ENCODE results near the gene OLFM3.

OLFM3 gene

DNA sequence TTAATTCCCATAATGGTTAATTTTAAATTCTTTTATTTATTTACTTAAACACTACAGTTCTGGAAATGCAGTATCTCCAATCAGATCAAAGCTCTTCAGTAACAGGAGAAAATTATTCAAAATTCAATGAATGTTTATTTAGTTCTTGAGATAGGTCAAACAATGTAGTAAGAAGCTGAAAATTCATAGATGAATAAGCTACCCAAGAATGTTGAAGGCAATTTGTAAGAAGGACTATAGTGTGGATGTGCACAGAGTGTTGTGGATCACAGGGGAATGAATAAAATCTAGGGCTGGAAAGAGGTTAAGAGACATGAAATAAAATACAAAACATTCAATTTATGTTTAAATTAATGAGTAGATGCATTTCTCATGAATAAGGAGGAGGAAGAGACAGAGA, 72.0 kb downstream of the OLFM3 start:
- no peaks in the 10 kb centered on the region for H3K79me2 ChIP-seq (ENCODE audit: low read length)
- TF ChIP-seq, protein P1, sequence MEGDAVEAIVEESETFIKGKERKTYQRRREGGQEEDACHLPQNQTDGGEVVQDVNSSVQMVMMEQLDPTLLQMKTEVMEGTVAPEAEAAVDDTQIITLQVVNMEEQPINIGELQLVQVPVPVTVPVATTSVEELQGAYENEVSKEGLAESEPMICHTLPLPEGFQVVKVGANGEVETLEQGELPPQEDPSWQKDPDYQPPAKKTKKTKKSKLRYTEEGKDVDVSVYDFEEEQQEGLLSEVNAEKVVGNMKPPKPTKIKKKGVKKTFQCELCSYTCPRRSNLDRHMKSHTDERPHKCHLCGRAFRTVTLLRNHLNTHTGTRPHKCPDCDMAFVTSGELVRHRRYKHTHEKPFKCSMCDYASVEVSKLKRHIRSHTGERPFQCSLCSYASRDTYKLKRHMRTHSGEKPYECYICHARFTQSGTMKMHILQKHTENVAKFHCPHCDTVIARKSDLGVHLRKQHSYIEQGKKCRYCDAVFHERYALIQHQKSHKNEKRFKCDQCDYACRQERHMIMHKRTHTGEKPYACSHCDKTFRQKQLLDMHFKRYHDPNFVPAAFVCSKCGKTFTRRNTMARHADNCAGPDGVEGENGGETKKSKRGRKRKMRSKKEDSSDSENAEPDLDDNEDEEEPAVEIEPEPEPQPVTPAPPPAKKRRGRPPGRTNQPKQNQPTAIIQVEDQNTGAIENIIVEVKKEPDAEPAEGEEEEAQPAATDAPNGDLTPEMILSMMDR (IDR thresholded peaks at IDR 0.05; ENCODE audit: low read depth, low read length): no peak
- TF ChIP-seq EZH2phosphoT487 (IDR thresholded peaks at IDR 0.05; ENCODE audit: low read depth): no peak
- H3K4me3 ChIP-seq (ENCODE audit: low read length): no peak overlapping the region
- no peaks in the 10 kb centered on the region for H4K20me1 ChIP-seq (ENCODE audit: insufficient read depth, low read length)
- H3K4me2 ChIP-seq (ENCODE audit: low read length): no peak overlapping the region
- no peaks in the 10 kb centered on the region for H3K27me3 ChIP-seq (ENCODE audit: low read depth, low read length)
- no peak overlapping the region for H3K9ac ChIP-seq (ENCODE audit: low read length)
- no peaks in the 10 kb centered on the region for H3K4me1 ChIP-seq (ENCODE audit: low read length)
- no peak overlapping the region for H3K27ac ChIP-seq (ENCODE audit: low read length)
- H2AFZ ChIP-seq (ENCODE audit: low read depth, low read length): no peak overlapping the region
- no peaks in the 10 kb centered on the region for H3K9me3 ChIP-seq (ENCODE audit: insufficient read depth, low read length)
- H3K36me3 ChIP-seq (replicated peaks; ENCODE audit: low read depth, low read length): no peaks in the 10 kb centered on the region

DNA sequence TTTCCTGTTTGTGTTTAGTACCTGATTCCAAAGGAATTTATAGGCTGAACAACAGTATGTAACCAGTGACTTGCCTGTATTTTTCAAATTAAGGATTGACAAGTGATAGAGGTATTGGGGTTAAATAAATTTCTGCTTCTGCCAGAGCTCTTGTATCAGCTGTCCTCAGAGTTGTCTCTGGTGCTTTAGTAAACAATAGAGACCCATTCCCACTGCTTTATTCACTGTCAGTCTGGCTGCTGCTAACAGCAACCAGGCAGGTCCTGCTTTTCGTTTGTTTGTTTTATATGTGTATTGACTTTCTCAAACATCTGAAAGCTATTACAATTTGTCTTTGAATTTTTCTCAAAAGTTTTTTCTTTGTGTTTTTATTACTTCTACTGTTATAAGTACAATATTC, 76.1 kb downstream of the OLFM3 start:
- no peaks in the 10 kb centered on the region for H4K20me1 ChIP-seq (ENCODE audit: insufficient read depth, low read length)
- no peak overlapping the region for H3K4me3 ChIP-seq (ENCODE audit: low read length)
- no peak overlapping the region for H3K27ac ChIP-seq (ENCODE audit: low read length)
- H3K79me2 ChIP-seq (ENCODE audit: low read length): no peaks in the 10 kb centered on the region
- H3K4me1 ChIP-seq (ENCODE audit: low read length): no peaks in the 10 kb centered on the region
- H3K9ac ChIP-seq (ENCODE audit: low read length): no peak overlapping the region
- H3K27me3 ChIP-seq (ENCODE audit: low read depth, low read length): no peaks in the 10 kb centered on the region
- H3K4me2 ChIP-seq (ENCODE audit: low read length): no peak overlapping the region
- no peaks in the 10 kb centered on the region for H3K9me3 ChIP-seq (ENCODE audit: insufficient read depth, low read length)
- no peak for TF ChIP-seq EZH2phosphoT487 (IDR thresholded peaks at IDR 0.05; ENCODE audit: low read depth)
- TF ChIP-seq, protein P1 (IDR thresholded peaks at IDR 0.05; ENCODE audit: low read depth, low read length): no peak
- no peak overlapping the region for H2AFZ ChIP-seq (ENCODE audit: low read depth, low read length)
- no peaks in the 10 kb centered on the region for H3K36me3 ChIP-seq (replicated peaks; ENCODE audit: low read depth, low read length)

DNA sequence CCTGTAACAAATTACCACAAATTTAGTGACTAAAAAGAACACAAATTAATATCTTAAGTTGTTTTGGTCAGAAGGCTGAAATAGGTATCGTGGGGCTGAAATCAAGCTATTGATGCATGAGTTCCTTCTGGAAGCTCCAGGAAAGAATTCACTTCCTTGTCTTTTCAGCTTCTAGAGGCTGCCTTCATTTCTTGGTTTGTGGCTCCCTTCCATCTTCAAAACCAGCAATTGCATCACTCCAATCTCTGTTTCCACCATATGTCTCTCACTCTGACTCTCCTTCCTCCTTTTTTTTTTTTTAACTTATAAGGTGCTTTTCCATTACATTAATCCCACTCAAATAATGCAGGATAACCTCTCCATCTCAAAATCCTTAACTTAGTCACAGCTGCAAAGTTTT, 78.4 kb downstream of the OLFM3 start:
- Histone ChIP-seq H3K9me3 (ENCODE audit: insufficient read depth, low read length) (no peaks in the 10 kb centered on the region), H3K4me2 (ENCODE audit: low read length) (no peak overlapping the region), H4K20me1 (ENCODE audit: insufficient read depth, low read length) (no peaks in the 10 kb centered on the region), H3K9ac (ENCODE audit: low read length) (no peak overlapping the region), H3K4me1 (ENCODE audit: low read length) (no peaks in the 10 kb centered on the region), H3K4me3 (ENCODE audit: low read length) (no peak overlapping the region), H3K27me3 (ENCODE audit: low read depth, low read length) (no peaks in the 10 kb centered on the region), H2AFZ (ENCODE audit: low read depth, low read length) (no peak overlapping the region), H3K36me3 (replicated peaks; ENCODE audit: low read depth, low read length) (no peaks in the 10 kb centered on the region), H3K27ac (ENCODE audit: low read length) (no peak overlapping the region), H3K79me2 (ENCODE audit: low read length) (no peaks in the 10 kb centered on the region)
- no peak for TF ChIP-seq EZH2phosphoT487 (IDR thresholded peaks at IDR 0.05; ENCODE audit: low read depth)
- TF ChIP-seq, protein P1 (IDR thresholded peaks at IDR 0.05; ENCODE audit: low read depth, low read length): no peak

DNA sequence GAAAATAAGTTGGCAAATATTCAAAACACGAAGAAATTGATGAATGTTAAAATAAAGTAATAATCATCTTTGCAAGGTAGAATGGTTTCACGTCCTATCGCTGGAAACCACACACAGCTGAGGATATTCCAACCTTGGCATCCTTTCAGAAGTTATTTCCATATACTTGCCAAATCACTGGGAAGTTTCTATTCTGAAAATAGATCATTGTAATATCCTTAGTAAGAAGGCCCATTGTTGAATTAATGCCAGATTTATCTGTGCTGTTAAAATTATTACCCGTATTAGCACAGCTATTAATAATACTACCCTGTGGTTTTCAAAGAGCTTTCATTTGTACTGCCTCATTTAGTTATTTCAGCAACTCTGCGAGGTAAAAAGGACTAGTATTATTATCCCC, 81.1 kb downstream of the OLFM3 start:
- no peak overlapping the region for H3K27ac ChIP-seq (ENCODE audit: low read length)

More for the DNA sequence above, 81.1 kb downstream of the OLFM3 start:
- no peaks in the 10 kb centered on the region for H3K79me2 ChIP-seq (ENCODE audit: low read length)
- no peak overlapping the region for H2AFZ ChIP-seq (ENCODE audit: low read depth, low read length)
- no peaks in the 10 kb centered on the region for H3K36me3 ChIP-seq (replicated peaks; ENCODE audit: low read depth, low read length)
- TF ChIP-seq, protein P1 (IDR thresholded peaks at IDR 0.05; ENCODE audit: low read depth, low read length): no peak
- TF ChIP-seq EZH2phosphoT487 (IDR thresholded peaks at IDR 0.05; ENCODE audit: low read depth): no peak
- H3K4me1 ChIP-seq (ENCODE audit: low read length): no peaks in the 10 kb centered on the region
- H3K27me3 ChIP-seq (ENCODE audit: low read depth, low read length): no peaks in the 10 kb centered on the region
- H3K9me3 ChIP-seq (ENCODE audit: insufficient read depth, low read length): no peaks in the 10 kb centered on the region
- H3K4me2 ChIP-seq (ENCODE audit: low read length): no peak overlapping the region
- no peak overlapping the region for H3K4me3 ChIP-seq (ENCODE audit: low read length)
- no peaks in the 10 kb centered on the region for H4K20me1 ChIP-seq (ENCODE audit: insufficient read depth, low read length)
- no peak overlapping the region for H3K9ac ChIP-seq (ENCODE audit: low read length)
